Activated CD4-positive, alpha-beta T cell treated with anti-CD3 and anti-CD28 coated beads for 36 hours (primary cell): ENCODE data around the gene HOXA7. TPM values are rescaled to one million over a fixed set of nuclear protein-coding genes. Genes with fewer than 3 reads are reported as not detected.

Experiments used
- ATAC-seq: fragments of 200-7000 bp; cut with Tn5 transposase; one replicate; pipeline ENCODE4 v1.10.0; 2021; ENCODE audit warnings: mild to moderate bottlenecking, moderate library complexity
- CTCF ChIA-PET: fragments of 350-600 bp; sonication (Branson Sonifier 250); formaldehyde crosslinking; loops from one replicate; lab custom pipeline; 2021; ENCODE audit warnings: antibody characterized with exemption; lab: Charles Lee
- POLR2A ChIA-PET: fragments of 350-600 bp; sonication (Branson Sonifier 250); formaldehyde crosslinking; loops from one replicate; lab custom pipeline; 2021; ENCODE audit warnings: antibody characterized with exemption, inconsistent platforms; lab: Charles Lee
- DNase-seq: peaks from one replicate; pipeline ENCODE4 v3.0.0-alpha.2; 2020
- H3K27ac Mint-ChIP-seq: one replicate; pipeline ENCODE4 v1.8.0; 2021; ENCODE audit warnings: mixed read lengths
- H3K27me3 Mint-ChIP-seq: one replicate; pipeline ENCODE4 v1.8.0; 2021; ENCODE audit warnings: mixed read lengths
- H3K36me3 Mint-ChIP-seq: one replicate; pipeline ENCODE4 v1.8.0; 2021; ENCODE audit warnings: low read depth, mixed read lengths
- H3K4me1 Mint-ChIP-seq: one replicate; pipeline ENCODE4 v1.8.0; 2021; ENCODE audit warnings: mixed read lengths
- H3K4me3 Mint-ChIP-seq: one replicate; pipeline ENCODE4 v1.8.0; 2021; ENCODE audit warnings: mild to moderate bottlenecking, moderate library complexity, mixed read lengths
- H3K9me3 Mint-ChIP-seq: one replicate; pipeline ENCODE4 v1.8.0; 2021; ENCODE audit warnings: low read depth, mixed read lengths
- intact Hi-C, 2 experiments: fragments of 100-400 bp; cut with DNase I in 1 of 2; cut with micrococcal nuclease in 1 of 2; formaldehyde crosslinking; loops; one replicate each; pipeline versions ENCODE4 v1.14.2 to v1.15.1; 2022 to 2024; cut with DNase I, micrococcal nuclease
- total RNA-seq, 2 experiments: library from RNA; stranded (reverse); gene quantifications; one replicate each; pipeline ENCODE4 v1.2.3, GENCODE V29; 2021

The HOXA7 gene
- total RNA-seq, 2 experiments from 2014 or later: not detected

DNA sequence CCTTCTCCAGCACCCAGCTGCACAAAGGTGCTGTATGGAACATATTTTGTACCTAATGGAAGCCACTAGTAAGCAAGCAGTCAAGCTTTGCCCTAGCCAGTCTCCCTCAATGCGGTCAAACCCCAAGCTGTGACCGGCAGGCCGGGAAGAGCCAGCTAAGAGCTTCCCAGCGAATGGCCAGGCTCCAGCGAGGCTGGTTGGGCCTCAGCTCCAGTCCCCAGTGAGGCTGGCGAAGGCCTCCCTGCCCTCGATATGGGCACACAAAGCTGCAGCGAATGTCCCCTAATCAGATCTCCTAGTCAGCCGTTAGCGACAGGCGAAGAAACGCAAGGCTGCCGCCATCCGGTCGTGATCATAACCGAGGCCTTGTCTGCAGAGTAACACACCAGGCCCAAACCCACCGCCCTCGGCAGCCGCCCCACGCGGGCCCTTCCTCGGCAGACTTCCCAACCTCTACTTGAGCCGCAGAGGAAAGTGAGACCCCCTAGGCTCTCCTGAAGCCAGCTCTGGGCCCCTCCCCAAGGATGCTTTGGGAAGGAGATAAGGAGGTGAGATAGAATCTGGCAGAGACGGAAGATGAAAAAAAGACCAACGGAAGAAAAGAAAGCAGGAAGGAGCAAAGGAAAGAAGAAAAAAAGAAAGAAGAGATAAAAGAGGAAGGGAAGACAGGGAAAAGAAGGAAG lies 11.9 kb upstream of the HOXA7 start:
- Mint-ChIP-seq H3K36me3 (no peaks in the 10 kb centered on the region), H3K9me3 (no peaks in the 10 kb centered on the region), H3K4me3 (no peak overlapping the region), H3K4me1 (peaks cover 32% of the 10 kb centered on the region), H3K27me3 (peaks cover 73% of the 10 kb centered on the region), H3K27ac (no peak overlapping the region)
- ATAC-seq (peak; percentile 45), DNase-seq (peak; percentile 71)
- CTCF ChIA-PET: interaction anchor here (1.6 to 1.8 kb wide), 2 partner anchors 9 to 11 kb away, joined by 6 to 12 read pairs; no protein-coding TSS in a partner anchor
- intact Hi-C loops: loop anchor here (1.0 to 5.0 kb wide), 6 partner anchors 14 to 1311 kb away; partner anchors contain the start of genes HOXA11 (in 1 of the 2) and HOXA13 (in 1 of the 2)
- POLR2A ChIA-PET: no interaction called here

GRCh38 chr7:27167916-27168264 lies 11.4 kb upstream of the HOXA7 start:
- POLR2A ChIA-PET: no interaction called here
- Mint-ChIP-seq H3K36me3 (no peaks in the 10 kb centered on the region), H3K9me3 (no peaks in the 10 kb centered on the region), H3K27ac (no peak overlapping the region), H3K4me3 (no peak overlapping the region), H3K27me3 (peaks cover 75% of the 10 kb centered on the region), H3K4me1 (peaks cover 32% of the 10 kb centered on the region)
- DNase-seq: peak; percentile 4
- ATAC-seq: no peak
- intact Hi-C loops: loop anchor here (1.0 to 5.0 kb wide), 7 partner anchors 13 to 1311 kb away; partner anchors contain the start of genes HOXA11 (in 1 of the 2) and HOXA13 (in 1 of the 2)
- CTCF ChIA-PET: interaction anchor here (1.0 to 1.8 kb wide), 3 partner anchors 9 to 55 kb away, joined by 3 to 12 read pairs (median 6); no protein-coding TSS in a partner anchor

GRCh38 chr7:27166531-27167505 lies 10.3 kb upstream of the HOXA7 start:
- no peak for ATAC-seq
- H3K27ac Mint-ChIP-seq: no peak overlapping the region

GRCh38 chr7:27165996-27166530 lies 9.6 kb upstream of the HOXA7 start:
- DNase-seq: peak; percentile 17
- Mint-ChIP-seq H3K27me3 (peaks cover 74% of the 10 kb centered on the region), H3K9me3 (no peaks in the 10 kb centered on the region), H3K4me3 (no peak overlapping the region), H3K27ac (no peak overlapping the region), H3K36me3 (no peaks in the 10 kb centered on the region), H3K4me1 (peaks cover 25% of the 10 kb centered on the region)
- ATAC-seq: no peak
- POLR2A ChIA-PET: no interaction called here
- intact Hi-C loops: loop anchor here (1.0 to 5.0 kb wide), 6 partner anchors 10 to 1309 kb away; partner anchors contain the start of genes HOXA13 (in 1 of the 2) and HOXA7 (in 1 of the 2)
- CTCF ChIA-PET: interaction anchor here (0.6 to 1.7 kb wide), 6 partner anchors 13 to 479 kb away, joined by 3 to 10 read pairs (median 4); partner anchors contain the start of gene EVX1

More at GRCh38 chr7:27166531-27167505, 10.3 kb upstream of the HOXA7 start:
- Mint-ChIP-seq H3K4me3 (no peak overlapping the region), H3K4me1 (peaks cover 26% of the 10 kb centered on the region), H3K27me3 (peaks cover 78% of the 10 kb centered on the region), H3K36me3 (no peaks in the 10 kb centered on the region), H3K9me3 (no peaks in the 10 kb centered on the region)
- peak; percentile 19 for DNase-seq
- ChIA-PET POLR2A (no interaction called here), CTCF (interaction anchor here (0.8 to 1.7 kb wide), 6 partner anchors 12 to 480 kb away, joined by 3 to 10 read pairs (median 4); no protein-coding TSS in a partner anchor)
- intact Hi-C loops: loop anchor here (1.0 to 5.0 kb wide), 4 partner anchors 17 to 1310 kb away; partner anchors contain the start of gene HOXA13 (in 1 of the 2)

DNA sequence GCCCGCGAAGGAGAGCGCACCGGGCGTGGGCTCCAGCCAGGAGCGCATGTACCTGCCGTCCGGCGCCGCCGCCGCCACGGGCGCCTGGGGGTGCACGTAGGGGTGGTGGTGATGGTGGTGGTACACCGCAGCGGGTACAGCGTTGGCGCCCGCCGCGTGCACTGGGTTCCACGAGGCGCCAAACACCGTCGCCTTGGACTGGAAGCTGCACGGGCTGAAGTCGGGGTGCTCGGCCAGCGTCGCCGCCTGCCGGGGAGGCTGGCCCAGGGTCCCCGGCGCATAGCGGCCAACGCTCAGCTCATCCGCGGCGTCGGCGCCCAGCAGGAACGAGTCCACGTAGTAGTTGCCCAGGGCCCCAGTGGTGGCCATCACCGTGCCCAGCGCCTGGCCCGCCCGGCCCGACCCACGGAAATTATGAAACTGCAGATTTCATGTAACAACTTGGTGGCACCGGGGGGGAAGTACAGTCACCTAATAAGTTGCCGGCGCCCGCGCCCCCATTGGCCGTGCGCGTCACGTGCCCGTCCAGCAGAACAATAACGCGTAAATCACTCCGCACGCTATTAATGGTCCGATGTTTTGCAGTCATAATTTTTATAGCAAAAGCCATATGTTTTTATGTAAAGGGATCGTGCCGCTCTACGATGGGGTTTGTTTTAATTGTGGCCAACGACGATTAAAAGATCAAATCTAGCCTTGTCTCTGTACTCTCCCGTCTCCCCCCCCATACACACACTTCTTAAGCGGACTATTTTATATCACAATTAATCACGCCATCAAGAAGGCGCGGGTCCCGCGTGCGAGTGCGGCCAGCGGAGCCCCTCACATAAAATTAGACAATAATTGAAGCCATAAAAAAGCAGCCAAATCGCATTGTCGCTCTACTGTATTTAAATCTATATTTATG lies 8.9 kb upstream of the HOXA7 start, which contains the start of gene HOXA9:
Gene HOXA9, minus strand, starts transcription at position 449 of the 907 bp plus-strand sequence. Its CDS starts 80 bp downstream, at position 369.
- ChIA-PET CTCF (interaction anchor here (0.6 to 1.7 kb wide), 5 partner anchors 16 to 1013 kb away, joined by 3 to 10 read pairs (median 3); partner anchors contain the start of genes EVX1 and NFE2L3), POLR2A (no interaction called here)
- Mint-ChIP-seq H3K36me3 (no peaks in the 10 kb centered on the region), H3K27ac (no peak within 1 kb of the TSS), H3K4me3 (peak within 1 kb of the TSS; percentile 52), H3K27me3 (peaks cover 70% of the 10 kb centered on the region), H3K4me1 (peaks cover 26% of the 10 kb centered on the region), H3K9me3 (no peaks in the 10 kb centered on the region)
- intact Hi-C loops: loop anchor here (1.0 to 5.0 kb wide), 4 partner anchors 9 to 1308 kb away; partner anchors contain the start of genes HOXA13 (in 1 of the 2) and HOXA7 (in 1 of the 2)
- no peak for ATAC-seq
- DNase-seq: peak; percentile 38

DNA sequence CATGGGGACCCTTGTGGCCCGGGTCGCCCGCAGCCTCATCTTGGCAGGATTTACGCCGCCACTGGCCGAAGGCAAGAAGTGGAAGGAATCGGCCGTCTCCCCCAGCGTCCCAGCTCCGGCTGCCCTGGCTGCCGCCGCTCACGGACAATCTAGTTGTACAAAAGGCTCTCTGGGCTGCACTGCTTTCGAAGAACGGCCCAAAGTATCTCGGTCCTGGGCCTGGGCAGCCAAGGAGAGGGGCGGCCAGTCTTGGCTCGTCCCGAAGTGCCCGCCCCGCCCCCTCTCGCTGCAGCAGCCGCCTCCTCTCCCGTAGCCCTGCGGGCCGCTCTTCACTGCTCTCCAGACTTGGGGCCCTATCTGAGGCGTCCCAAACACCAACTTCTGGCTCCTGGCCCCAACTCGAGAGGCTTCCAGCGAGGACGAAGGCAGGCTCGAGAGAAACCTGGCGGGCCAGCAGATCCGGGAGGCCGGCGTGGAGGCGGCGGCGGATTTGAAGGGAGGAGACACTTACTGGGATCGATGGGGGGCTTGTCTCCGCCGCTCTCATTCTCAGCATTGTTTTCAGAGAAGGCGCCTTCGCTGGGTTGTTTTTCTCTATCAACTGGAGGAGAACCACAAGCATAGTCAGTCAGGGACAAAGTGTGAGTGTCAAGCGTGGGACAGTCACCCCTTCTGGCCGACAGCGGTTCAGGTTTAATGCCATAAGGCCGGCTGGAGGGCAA lies 8.1 kb upstream of the HOXA7 start:
- Mint-ChIP-seq H3K36me3 (no peaks in the 10 kb centered on the region), H3K4me1 (peaks cover 28% of the 10 kb centered on the region), H3K9me3 (no peaks in the 10 kb centered on the region), H3K4me3 (peak overlapping the region; percentile 33), H3K27me3 (peaks cover 73% of the 10 kb centered on the region), H3K27ac (no peak overlapping the region)
- DNase-seq: peak; percentile 32
- POLR2A ChIA-PET: interaction anchor here (0.7 kb wide), 1 partner anchor 32 kb away, joined by 3 read pairs; no protein-coding TSS in a partner anchor
- intact Hi-C loops: loop anchor here (1.0 to 5.0 kb wide), 4 partner anchors 8 to 1307 kb away; partner anchors contain the start of genes HOXA13 (in 1 of the 2) and HOXA7 (in 1 of the 2)
- ATAC-seq: no peak
- CTCF ChIA-PET: interaction anchor here (0.6 to 1.2 kb wide), 4 partner anchors 15 to 1124 kb away, joined by 3 to 5 read pairs (median 4); no protein-coding TSS in a partner anchor

DNA sequence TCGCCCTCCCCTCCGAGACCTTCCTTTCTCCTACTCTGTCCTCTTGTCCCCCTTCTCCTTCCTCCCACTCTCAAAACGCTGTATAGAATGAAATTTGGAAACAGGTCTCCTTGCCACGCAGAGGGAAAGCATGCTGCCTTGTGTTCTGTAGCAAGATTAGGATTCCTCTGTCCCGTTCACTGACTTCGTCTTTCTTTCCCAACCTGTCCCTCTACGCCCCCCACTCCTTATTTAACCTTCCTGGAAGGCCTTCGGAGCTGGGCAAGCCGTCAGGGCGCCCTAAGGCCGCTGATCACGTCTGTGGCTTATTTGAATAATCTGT lies 7.5 kb upstream of the HOXA7 start:
- intact Hi-C loops: loop anchor here in 1 of 2 experiments (2.0 kb wide), 1 partner anchor 1303 kb away; no protein-coding TSS in a partner anchor
- ChIA-PET POLR2A (interaction anchor here (0.7 kb wide), 1 partner anchor 32 kb away, joined by 3 read pairs; no protein-coding TSS in a partner anchor), CTCF (interaction anchor here (0.6 to 2.0 kb wide), 6 partner anchors 14 to 1310 kb away, joined by 3 to 16 read pairs (median 4); no protein-coding TSS in a partner anchor)
- no peak for DNase-seq
- peak overlapping the region; percentile 15 for H3K4me3 Mint-ChIP-seq
- no peak for ATAC-seq
- H3K9me3 Mint-ChIP-seq: no peaks in the 10 kb centered on the region
- peaks cover 75% of the 10 kb centered on the region for H3K27me3 Mint-ChIP-seq
- H3K27ac Mint-ChIP-seq: no peak overlapping the region
- H3K4me1 Mint-ChIP-seq: peaks cover 28% of the 10 kb centered on the region
- H3K36me3 Mint-ChIP-seq: no peaks in the 10 kb centered on the region

DNA sequence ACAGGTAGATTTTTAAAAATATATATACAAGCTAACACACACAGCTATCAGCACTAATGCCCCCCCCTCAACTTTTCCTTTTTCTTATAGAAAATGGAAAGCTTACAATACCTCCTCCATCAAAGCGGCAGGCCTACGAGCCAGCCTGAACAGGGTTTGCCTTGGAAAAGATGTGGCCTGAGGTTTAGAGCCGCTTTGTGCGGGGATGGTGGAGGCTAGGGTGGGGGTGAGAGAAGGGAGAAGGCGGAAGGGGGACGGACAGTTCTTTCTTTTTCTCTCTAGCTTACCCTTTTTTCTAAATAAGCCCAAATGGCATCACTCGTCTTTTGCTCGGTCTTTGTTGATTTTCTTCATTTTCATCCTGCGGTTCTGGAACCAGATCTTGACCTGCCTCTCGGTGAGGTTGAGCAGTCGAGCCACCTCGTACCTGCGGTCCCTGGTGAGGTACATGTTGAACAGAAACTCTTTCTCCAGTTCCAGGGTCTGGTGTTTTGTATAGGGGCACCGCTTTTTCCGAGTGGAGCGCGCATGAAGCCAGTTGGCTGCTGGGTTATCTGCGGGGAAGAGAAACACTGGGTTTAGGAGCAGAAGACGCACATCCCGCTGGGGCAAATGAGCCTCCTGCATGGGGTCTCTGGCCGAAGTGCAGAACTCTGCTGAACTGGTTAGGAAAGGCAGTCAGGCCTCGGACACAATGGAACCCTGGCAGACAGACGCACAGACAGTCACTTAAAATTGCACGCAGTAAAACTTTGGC lies 7.0 kb upstream of the HOXA7 start:
- Mint-ChIP-seq H3K4me3 (no peak overlapping the region), H3K9me3 (no peaks in the 10 kb centered on the region), H3K36me3 (no peaks in the 10 kb centered on the region), H3K4me1 (peaks cover 26% of the 10 kb centered on the region), H3K27me3 (peaks cover 74% of the 10 kb centered on the region), H3K27ac (no peak overlapping the region)
- intact Hi-C loops: loop anchor here in 1 of 2 experiments (2.0 kb wide), 1 partner anchor 1303 kb away; no protein-coding TSS in a partner anchor
- DNase-seq (peak; percentile 3), ATAC-seq (no peak)
- CTCF ChIA-PET: interaction anchor here (0.7 to 3.2 kb wide), 11 partner anchors 11 to 1309 kb away, joined by 3 to 25 read pairs (median 4); partner anchors contain the start of gene HOXA3
- POLR2A ChIA-PET: interaction anchor here (0.6 kb wide), 1 partner anchor 14 kb away, joined by 8 read pairs; no protein-coding TSS in a partner anchor
